ENCODE data around the gene SEZ6L2. TPM values are rescaled to one million over a fixed set of nuclear protein-coding genes. Genes with fewer than 3 reads are reported as not detected.
"Not testable (repeated sequence)": the region's sequence is repeated elsewhere in the genome, so short reads cannot be mapped to it uniquely, and the experiment has no call there.

Gene SEZ6L2
- total RNA-seq: under 1 TPM; 0.31 to 0.44 TPM

DNA sequence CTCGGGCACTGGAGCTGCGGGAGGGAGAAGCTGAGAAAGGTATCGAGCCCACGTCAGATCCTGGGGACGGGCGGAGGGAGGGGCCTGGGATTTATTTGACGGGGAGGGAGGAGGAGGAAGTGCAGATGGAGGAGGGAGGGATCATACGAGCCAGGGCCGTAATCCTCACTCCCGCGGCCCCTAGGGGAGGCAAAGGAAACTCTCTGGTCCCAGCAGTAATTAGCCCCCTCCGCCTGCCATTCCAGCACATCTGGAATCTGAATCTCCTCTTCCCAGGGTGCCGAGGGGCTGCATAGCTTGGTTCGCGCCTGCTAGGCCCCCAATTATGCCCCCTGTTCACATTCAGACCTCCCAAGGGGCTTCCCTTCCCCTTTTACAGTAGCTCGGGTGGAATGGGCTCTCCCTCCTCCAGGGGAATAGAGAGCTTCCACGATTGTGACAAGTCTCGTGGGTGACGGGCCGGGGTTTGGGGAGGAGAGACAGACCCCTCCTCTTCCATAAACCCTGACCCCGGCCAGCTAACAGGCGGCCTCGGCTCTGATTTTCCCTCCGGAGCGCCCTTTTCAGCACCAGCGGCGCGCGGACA lies at the start of gene SEZ6L2:
TSS of gene SEZ6L2 (minus strand) at position 35 of the 586 bp plus-strand sequence. CDS start 531 bp downstream, outside the sequence.
- Mint-ChIP-seq H3K4me3 (peak within 1 kb of the TSS; percentile 78 to 91), H3K27ac (no peak within 1 kb of the TSS), H3K36me3 (ENCODE audit: insufficient read depth in 2 of 2) (no peaks in the 10 kb centered on the region), H3K27me3 (ENCODE audit: low read depth) (peaks cover 24% of the 10 kb centered on the region), H3K9me3 (no peaks in the 10 kb centered on the region), H3K4me1 (ENCODE audit: low read depth) (peaks cover 21% of the 10 kb centered on the region)
- ATAC-seq (replicated peaks in 1 of 2) (peak in 1 of 2 donors; percentile 9), DNase-seq (peak; percentile 15 to 18)

DNA sequence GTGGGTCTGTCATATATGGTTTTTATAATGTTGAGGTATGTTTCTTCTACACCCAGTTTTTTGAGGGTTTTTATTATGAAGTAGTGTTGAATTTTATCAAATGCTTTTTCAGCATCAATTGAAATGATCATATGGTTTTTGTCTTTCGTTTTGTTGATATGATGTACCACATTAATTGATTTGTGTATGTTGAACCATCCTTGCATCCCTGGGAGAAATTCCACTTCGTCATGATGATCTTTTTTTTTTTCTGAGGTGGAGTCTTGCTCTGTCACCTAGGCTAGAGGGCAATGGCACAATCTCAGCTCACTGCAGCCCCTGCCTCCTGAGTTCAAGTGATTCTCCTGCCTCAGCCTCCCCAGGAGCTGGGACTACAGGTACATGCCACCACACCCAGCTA lies 48.5 kb upstream of the SEZ6L2 start:
- Mint-ChIP-seq H3K4me1 (ENCODE audit: low read depth) (peaks cover 7% of the 10 kb centered on the region), H3K27me3 (ENCODE audit: low read depth) (no peaks in the 10 kb centered on the region), H3K4me3 (no peak overlapping the region), H3K36me3 (ENCODE audit: insufficient read depth in 2 of 2) (peaks cover 0 to 2% of the 10 kb centered on the region in 2 donors), H3K9me3 (peaks cover 2 to 4% of the 10 kb centered on the region in 2 donors), H3K27ac (no peak overlapping the region)
- no peak for DNase-seq
- ATAC-seq (replicated peaks in 1 of 2): no peak

DNA sequence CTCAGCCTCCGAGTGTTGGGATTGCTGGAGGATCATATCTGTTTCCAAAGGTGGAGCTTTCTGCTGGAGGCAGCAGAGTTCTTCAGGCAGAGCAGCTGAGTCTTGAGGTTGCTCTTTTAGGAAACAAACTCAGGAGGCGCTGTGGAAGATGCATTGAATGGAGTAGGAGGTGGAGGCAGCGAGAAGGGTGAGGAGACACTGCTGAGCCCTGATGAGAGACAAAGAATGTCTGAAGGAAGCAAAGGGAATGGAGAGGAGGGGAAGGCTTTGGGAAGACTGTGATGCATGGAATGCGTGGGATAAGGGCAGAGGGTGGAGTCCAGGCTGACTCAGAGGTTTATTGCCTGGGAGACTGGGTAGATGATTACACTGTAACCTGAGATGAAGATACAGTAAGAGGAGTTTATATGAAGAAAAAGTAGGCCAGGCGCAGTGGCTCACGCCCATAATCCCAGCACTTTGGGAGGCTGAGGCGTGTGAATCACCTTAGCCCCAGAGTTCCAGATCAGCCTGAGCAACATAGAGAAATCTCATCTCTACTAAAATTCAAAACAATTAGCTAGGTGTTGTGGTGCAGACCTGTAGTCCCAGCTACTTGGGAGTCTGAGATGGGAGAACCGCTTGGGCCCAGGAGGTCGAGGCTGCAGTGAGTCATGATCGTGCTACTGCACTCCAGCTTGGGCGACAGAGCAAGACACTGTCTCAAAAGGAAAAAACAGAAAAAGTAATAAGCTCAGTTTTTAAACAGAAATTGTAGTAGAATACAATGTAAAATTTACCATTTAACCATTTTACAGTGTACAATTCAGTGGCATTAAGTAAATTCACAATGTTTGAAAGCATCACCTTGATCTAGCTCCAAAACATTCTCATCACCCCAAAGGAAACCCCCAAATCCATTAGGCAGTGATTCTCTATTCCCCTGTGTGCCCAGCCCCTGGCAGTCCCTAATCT lies 44.8 kb upstream of the SEZ6L2 start:
- H3K36me3 Mint-ChIP-seq (ENCODE audit: insufficient read depth in 2 of 2): no peaks in the 10 kb centered on the region
- no peak overlapping the region for H3K4me3 Mint-ChIP-seq
- DNase-seq: no peak
- H3K27ac Mint-ChIP-seq: no peak overlapping the region
- peaks cover 7% of the 10 kb centered on the region for H3K4me1 Mint-ChIP-seq (ENCODE audit: low read depth)
- no peaks in the 10 kb centered on the region for H3K9me3 Mint-ChIP-seq
- H3K27me3 Mint-ChIP-seq (ENCODE audit: low read depth): peaks cover 2% of the 10 kb centered on the region
- ATAC-seq (replicated peaks in 1 of 2): no peak

DNA sequence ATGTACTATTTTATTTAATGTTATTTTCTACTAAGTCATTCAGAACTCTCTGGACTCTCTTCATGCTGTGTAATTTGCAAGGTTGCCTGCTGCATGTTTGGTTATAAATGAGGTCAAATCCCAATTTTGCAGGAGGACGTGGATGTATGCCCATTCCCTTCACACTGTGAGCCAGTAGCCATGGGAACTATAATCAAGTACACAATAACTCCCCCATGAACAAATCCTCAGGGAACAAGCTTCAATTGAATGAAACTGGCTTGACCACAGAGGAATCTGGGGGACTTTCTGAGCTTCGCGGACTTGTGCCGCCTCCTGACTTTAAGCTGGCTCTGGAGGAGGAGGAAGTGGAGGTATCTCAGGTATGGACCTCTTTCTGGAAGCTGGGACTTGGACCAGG lies 41.3 kb upstream of the SEZ6L2 start:
- Mint-ChIP-seq H3K36me3 (ENCODE audit: insufficient read depth in 2 of 2) (no peaks in the 10 kb centered on the region), H3K27me3 (ENCODE audit: low read depth) (peaks cover 19% of the 10 kb centered on the region), H3K27ac (no peak overlapping the region), H3K4me3 (no peak overlapping the region), H3K9me3 (no peaks in the 10 kb centered on the region), H3K4me1 (ENCODE audit: low read depth) (peaks cover 7% of the 10 kb centered on the region)
- ATAC-seq (replicated peaks in 1 of 2): no peak
- no peak for DNase-seq

DNA sequence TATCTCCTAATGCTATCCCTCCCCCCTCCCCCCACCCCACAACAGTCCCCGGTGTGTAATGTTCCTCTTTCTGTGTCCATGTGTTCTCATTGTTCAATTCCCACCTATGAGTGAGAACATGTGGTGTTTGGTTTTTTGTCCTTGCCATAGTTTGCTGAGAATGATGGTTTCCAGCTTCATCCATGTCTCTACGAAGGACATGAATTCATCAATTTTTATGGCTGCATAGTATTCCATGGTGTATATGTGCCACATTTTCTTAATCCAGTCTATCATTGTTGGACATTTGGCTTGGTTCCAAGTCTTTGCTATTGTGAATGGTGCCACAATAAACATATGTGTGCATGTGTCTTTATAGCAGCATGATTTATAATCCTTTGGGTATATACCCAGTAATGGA lies 32.4 kb upstream of the SEZ6L2 start:
- H3K9me3 Mint-ChIP-seq; H3K4me3 Mint-ChIP-seq; DNase-seq; H3K36me3 Mint-ChIP-seq (ENCODE audit: insufficient read depth in 2 of 2); H3K27ac Mint-ChIP-seq; H3K27me3 Mint-ChIP-seq (ENCODE audit: low read depth); ATAC-seq (replicated peaks in 1 of 2): not testable (repeated sequence)
- peaks cover 10% of the 10 kb centered on the region for H3K4me1 Mint-ChIP-seq (ENCODE audit: low read depth)

DNA sequence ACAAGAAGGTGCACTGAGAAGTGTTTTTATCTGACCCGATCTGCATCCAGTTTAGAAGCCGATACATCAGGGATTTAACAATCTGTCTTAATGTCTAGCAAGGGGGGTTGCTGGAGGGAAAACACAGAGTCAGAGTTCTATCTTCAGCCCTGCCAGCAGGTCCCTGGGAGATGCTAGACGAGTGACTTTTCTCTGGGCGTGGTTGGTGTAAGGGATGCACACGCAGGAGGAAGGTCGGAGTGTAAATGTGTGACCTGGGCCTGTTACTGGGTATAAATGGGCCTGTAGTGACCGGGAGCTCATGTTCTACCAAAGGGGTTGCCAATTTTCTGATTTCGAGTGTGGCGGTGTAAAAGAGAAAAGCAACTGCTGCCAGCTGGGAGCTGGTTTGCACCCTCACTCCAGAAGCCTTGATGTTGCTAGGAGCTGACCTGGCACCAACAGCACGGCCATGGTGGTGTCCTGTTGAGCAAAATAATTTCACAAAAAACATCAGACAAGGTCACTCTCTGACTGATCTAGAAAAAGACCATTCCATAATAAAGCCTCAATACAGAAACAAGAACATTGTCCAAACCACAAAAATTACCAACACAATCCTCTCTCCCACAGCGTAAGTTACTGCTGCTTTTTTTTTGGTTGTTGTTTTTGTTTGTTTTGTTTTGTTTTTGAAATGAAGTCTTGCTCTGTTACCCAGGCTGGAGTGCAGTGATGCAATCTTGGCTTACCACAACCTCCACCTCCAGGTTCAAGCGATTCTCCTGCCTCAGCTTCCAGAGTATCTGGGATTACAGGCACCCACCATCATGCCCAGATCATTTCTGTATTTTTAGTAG lies 27.9 kb upstream of the SEZ6L2 start:
- Mint-ChIP-seq H3K27me3 (ENCODE audit: low read depth) (no peaks in the 10 kb centered on the region), H3K4me3 (peak overlapping the region; percentile 96 to 99), H3K27ac (no peak overlapping the region), H3K36me3 (ENCODE audit: insufficient read depth in 2 of 2) (peaks cover 4 to 5% of the 10 kb centered on the region in 2 donors), H3K9me3 (no peaks in the 10 kb centered on the region), H3K4me1 (ENCODE audit: low read depth) (peaks cover 45% of the 10 kb centered on the region)
- ATAC-seq (replicated peaks in 1 of 2): no peak
- no peak for DNase-seq

DNA sequence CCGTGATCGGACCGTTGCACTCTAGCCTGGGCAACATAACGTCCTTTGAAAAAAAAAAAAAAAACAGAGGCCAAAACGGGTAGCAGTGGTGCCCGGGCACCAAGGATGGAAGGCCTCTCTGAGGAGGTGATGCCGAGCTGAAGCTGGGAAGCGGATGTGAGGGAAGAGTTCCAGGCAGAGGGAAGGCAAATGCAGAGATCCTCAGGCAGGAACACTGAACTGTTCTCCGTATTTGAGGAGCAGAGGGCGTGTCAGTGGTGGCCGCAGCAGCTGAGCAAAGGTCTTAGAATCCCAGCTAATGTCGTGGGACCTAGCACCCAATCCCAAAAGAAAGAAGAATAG lies 27.3 kb upstream of the SEZ6L2 start:
- Mint-ChIP-seq H3K27ac (peak overlapping the region; percentile 99), H3K9me3 (no peaks in the 10 kb centered on the region), H3K4me3 (peak overlapping the region; percentile 96 to 99), H3K4me1 (ENCODE audit: low read depth) (peaks cover 46% of the 10 kb centered on the region), H3K27me3 (ENCODE audit: low read depth) (no peaks in the 10 kb centered on the region), H3K36me3 (ENCODE audit: insufficient read depth in 2 of 2) (peaks cover 4 to 5% of the 10 kb centered on the region in 2 donors)
- DNase-seq (no peak), ATAC-seq (replicated peaks in 1 of 2) (no peak)

DNA sequence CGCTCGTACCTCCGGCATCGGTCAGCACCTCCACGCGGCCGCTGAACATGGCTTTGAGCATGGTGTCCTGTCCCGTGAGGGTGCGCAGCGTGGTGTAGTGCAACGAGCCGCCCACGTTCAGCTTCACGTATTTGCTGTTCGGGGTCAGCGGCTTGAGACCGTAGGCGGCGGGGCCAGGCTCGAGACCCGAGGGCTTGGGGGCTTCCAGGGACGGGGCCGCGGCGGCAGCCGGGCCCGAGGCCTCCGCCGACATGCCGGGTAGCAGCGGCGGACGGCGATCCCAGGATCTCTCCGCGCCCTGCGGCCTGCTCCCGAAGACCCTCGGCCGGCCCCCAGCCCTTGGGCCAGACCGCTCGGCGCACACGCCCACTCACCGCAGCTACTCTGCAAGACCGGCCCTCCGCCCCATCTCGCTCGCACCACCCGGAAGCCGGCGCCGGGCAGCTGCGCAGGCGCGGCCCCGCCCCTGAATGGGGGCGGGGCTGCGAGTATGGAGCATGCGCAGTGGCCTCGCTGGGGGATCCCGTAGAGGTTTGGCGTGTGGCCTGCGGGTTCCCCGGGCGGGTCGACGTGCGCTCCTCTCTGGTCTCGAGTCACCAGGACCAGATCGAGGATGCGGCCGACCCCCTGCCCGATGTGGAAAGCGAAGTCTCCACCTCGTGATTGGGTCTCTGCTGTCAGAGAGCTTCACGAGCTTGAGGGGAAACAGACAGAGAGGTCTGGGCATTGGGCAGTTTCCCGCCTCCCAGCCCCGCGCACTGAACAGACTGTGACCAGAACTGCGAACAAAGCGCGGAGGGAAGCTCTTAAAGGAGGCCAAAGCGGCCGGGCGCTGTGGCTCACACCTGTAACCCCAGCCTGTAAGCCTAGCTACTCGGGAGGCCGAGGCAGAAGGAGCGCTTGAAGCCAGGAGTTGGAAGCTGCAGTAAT lies 26.7 kb upstream of the SEZ6L2 start, which contains the start of gene KCTD13:
TSS of gene KCTD13 (minus strand) at position 446 of the 930 bp plus-strand sequence. CDS start at position 253, 193 bp downstream.
- Mint-ChIP-seq H3K4me3 (peak within 1 kb of the TSS; percentile 96 to 99), H3K36me3 (ENCODE audit: insufficient read depth in 2 of 2) (peaks cover 4 to 8% of the 10 kb centered on the region in 2 donors), H3K27me3 (ENCODE audit: low read depth) (no peaks in the 10 kb centered on the region), H3K27ac (peak within 1 kb of the TSS; percentile 99), H3K4me1 (ENCODE audit: low read depth) (peaks cover 53% of the 10 kb centered on the region), H3K9me3 (no peaks in the 10 kb centered on the region)
- ATAC-seq (replicated peaks in 1 of 2) (peak; percentile 94 to 97), DNase-seq (peak; percentile 88 to 97)

DNA sequence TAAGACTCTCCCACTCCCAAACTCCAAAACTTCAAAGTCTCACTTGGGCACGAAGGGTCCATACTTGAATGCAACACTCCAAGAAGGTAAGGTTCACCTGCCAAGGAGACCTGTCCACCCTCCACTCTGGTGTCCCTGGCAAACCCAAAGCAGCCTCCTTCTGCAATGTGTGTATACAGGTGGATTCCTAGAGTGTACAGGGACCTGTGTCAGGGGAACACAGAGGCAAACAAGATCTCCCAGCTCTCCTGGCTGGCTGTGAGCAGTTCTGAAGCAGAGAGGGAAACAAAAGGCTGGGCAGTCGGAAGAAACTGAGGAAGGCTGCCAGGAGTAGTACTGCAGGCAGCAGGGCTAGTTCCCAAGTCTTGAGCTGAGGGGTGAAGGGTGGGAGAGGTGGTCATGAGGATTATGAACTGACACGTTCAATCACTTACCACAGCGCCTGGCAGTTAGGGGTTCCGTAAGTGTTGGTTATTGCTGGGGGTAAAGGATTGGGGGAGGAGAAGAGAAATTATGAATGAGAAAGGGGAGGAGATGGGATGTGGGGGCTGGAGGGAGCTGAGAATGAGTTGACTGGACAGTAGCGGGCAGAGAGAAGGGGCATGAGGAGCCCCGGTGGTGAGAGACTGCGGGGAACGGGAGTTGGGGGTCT lies 25.9 kb upstream of the SEZ6L2 start:
- peak overlapping the region; percentile 82 for H3K27ac Mint-ChIP-seq
- H3K27me3 Mint-ChIP-seq (ENCODE audit: low read depth): no peaks in the 10 kb centered on the region
- H3K4me3 Mint-ChIP-seq: peak overlapping the region; percentile 96 to 99
- H3K4me1 Mint-ChIP-seq (ENCODE audit: low read depth): peaks cover 61% of the 10 kb centered on the region
- peaks cover 7 to 14% of the 10 kb centered on the region in 2 donors for H3K36me3 Mint-ChIP-seq (ENCODE audit: insufficient read depth in 2 of 2)
- ATAC-seq (replicated peaks in 1 of 2) (no peak), DNase-seq (no peak)
- no peaks in the 10 kb centered on the region for H3K9me3 Mint-ChIP-seq

DNA sequence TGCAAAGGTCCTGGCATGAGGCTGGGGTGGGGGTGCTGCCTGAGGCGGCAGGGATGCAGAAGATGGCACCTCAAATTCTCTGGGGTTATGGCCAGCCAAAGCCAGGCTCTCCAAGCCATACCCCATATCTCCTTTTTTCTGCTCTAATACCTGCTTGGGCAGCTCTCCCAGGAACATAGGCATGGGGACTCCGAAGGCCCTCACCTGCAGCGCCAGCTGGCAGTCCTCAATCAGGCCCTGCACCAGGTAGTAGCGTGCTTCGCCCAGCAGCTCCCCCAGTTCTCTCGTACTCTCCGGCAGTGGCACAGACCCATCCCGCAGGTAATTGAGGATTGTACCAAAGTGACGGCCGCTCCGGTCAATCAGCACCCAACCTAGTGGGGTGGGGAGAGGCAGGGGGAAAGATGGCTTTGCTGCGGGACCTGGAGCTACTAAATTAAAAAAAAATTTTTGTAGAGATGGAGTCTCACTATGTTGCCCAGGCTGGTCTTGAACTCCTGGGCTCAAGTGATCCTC lies 23.7 kb upstream of the SEZ6L2 start:
- no peak overlapping the region for H3K4me3 Mint-ChIP-seq
- ATAC-seq (replicated peaks in 1 of 2): no peak

DNA sequence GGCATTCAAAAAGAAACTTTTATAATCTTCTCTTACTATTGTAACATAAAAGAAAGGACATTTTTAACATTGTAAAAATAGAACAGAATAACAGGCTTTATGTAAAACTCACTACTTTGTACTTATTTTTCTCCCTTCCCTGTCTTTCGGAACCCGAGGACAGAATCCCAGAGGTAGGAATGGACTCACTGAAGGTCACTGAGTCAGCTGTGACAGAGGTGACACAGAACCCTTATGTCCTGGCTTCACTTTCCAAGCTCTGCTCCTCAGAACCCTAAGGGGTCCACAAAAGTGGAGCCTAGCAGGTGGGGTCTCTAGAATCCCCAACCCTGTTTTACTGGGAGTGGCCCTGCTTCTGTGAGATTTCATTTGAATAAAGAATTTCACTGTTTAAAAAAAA lies 23.0 kb upstream of the SEZ6L2 start:
- Mint-ChIP-seq H3K4me1 (ENCODE audit: low read depth) (peaks cover 56% of the 10 kb centered on the region), H3K27me3 (ENCODE audit: low read depth) (no peaks in the 10 kb centered on the region), H3K36me3 (ENCODE audit: insufficient read depth in 2 of 2) (peaks cover 7 to 18% of the 10 kb centered on the region in 2 donors), H3K27ac (no peak overlapping the region), H3K9me3 (no peaks in the 10 kb centered on the region), H3K4me3 (no peak overlapping the region)
- no peak for ATAC-seq (replicated peaks in 1 of 2)
- DNase-seq: no peak

More for the DNA sequence above, 23.7 kb upstream of the SEZ6L2 start:
- Mint-ChIP-seq H3K36me3 (ENCODE audit: insufficient read depth in 2 of 2) (peaks cover 7 to 16% of the 10 kb centered on the region in 2 donors), H3K27ac (no peak overlapping the region), H3K9me3 (no peaks in the 10 kb centered on the region), H3K4me1 (ENCODE audit: low read depth) (peaks cover 61% of the 10 kb centered on the region), H3K27me3 (ENCODE audit: low read depth) (no peaks in the 10 kb centered on the region)
- no peak for DNase-seq

Measured in activated T-cell treated with anti-CD3 and anti-CD28 coated beads, Interleukin-2, amount 50 U/mL, for 72 hours (primary cell).